Liver (tissue), 3 donors: ENCODE data around the gene DPP6.

Experiments used
- CTCF ChIP-seq: fragments of 150-350 bp; IDR thresholded peaks from 2 replicates; pipeline ENCODE4 v1.5.1; 2017; ENCODE audit warnings: improper control_type of control experiment, low read depth, low read length; ENCODE audit not compliant: missing input control
- HNF4G ChIP-seq: IDR thresholded peaks from 2 replicates; pipeline ENCODE4 v1.6.1; 2016; ENCODE audit warnings: antibody characterized with exemption
- JUND ChIP-seq, 2 donors: IDR thresholded peaks; 2 replicates each; pipeline ENCODE4 v1.6.1; 2016; ENCODE audit warnings: antibody characterized with exemption in 2 of 2
- RAD21 ChIP-seq, 2 donors: IDR thresholded peaks; 2 replicates each; pipeline ENCODE4 v1.6.1; 2016; ENCODE audit warnings: antibody characterized with exemption in 2 of 2, mild to moderate bottlenecking in 2 of 2
- RXRA ChIP-seq, 2 donors: IDR thresholded peaks; 2 replicates each; pipeline ENCODE4 v1.6.1; 2017 to 2018; ENCODE audit warnings: antibody characterized with exemption in 2 of 2, mild to moderate bottlenecking in 1 of 2
- YY1 ChIP-seq: IDR thresholded peaks from 2 replicates; pipeline ENCODE4 v1.6.1; 2016; ENCODE audit warnings: antibody characterized with exemption, mild to moderate bottlenecking
- TF ChIP-seq, protein P1 (sequence below): IDR thresholded peaks from 2 replicates; pipeline ENCODE4 v1.6.1; 2016; ENCODE audit warnings: antibody characterized with exemption
- TF ChIP-seq, protein P2 (sequence below): IDR thresholded peaks from 2 replicates; pipeline ENCODE4 v1.6.1; 2016; ENCODE audit warnings: antibody characterized with exemption, mild to moderate bottlenecking
- donor health status: healthy.
- donor health status: healthy.

DNA sequence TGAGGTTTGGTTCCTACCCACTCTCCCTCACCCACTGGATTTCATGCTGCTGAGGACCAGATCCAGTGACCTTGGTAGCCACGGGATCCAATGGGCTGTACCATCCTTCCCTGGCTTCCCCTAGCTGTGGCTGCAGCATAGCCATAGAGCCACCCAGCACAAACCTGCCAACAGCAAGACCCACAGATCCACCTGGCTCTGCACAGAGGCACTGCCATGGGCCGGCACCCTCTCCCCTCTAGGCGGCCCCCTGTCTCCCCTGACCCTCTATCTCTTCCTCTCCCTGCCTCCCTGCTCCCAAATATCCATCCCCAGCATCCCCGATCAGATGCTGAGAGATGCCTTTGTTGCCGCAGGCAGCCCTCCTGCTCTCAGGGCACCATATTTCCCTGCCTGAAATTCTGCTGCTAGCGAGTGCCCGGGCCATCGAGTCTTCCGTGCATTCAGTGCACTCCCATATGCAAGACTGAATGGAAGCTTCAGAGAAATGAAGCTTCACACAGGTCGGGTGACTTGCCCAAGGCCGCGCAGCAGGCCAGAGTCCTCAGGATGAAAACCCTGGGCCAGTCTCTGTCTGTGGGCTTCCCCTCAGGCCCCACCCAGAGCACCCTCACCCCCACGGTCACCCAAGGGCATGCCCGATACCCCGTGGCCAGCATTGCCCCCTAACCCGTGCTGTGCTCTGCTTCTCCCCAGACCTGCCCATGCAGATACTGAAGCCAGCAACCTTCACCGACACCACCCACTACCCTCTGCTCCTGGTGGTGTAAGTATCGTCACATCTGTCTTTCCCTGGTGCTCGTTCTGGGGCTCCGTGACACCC is 819.9 kb downstream of the DPP6 start:
- TF ChIP-seq, protein P1, sequence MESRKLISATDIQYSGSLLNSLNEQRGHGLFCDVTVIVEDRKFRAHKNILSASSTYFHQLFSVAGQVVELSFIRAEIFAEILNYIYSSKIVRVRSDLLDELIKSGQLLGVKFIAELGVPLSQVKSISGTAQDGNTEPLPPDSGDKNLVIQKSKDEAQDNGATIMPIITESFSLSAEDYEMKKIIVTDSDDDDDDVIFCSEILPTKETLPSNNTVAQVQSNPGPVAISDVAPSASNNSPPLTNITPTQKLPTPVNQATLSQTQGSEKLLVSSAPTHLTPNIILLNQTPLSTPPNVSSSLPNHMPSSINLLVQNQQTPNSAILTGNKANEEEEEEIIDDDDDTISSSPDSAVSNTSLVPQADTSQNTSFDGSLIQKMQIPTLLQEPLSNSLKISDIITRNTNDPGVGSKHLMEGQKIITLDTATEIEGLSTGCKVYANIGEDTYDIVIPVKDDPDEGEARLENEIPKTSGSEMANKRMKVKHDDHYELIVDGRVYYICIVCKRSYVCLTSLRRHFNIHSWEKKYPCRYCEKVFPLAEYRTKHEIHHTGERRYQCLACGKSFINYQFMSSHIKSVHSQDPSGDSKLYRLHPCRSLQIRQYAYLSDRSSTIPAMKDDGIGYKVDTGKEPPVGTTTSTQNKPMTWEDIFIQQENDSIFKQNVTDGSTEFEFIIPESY = no peak
- TF ChIP-seq JUND (IDR thresholded peaks at IDR 0.05) (no peak), CTCF (no peak), RAD21 (IDR thresholded peaks at IDR 0.05) (no peak), RXRA (IDR thresholded peaks at IDR 0.05) (no peak), HNF4G (no peak), YY1 (no peak)
- TF ChIP-seq, protein P2, sequence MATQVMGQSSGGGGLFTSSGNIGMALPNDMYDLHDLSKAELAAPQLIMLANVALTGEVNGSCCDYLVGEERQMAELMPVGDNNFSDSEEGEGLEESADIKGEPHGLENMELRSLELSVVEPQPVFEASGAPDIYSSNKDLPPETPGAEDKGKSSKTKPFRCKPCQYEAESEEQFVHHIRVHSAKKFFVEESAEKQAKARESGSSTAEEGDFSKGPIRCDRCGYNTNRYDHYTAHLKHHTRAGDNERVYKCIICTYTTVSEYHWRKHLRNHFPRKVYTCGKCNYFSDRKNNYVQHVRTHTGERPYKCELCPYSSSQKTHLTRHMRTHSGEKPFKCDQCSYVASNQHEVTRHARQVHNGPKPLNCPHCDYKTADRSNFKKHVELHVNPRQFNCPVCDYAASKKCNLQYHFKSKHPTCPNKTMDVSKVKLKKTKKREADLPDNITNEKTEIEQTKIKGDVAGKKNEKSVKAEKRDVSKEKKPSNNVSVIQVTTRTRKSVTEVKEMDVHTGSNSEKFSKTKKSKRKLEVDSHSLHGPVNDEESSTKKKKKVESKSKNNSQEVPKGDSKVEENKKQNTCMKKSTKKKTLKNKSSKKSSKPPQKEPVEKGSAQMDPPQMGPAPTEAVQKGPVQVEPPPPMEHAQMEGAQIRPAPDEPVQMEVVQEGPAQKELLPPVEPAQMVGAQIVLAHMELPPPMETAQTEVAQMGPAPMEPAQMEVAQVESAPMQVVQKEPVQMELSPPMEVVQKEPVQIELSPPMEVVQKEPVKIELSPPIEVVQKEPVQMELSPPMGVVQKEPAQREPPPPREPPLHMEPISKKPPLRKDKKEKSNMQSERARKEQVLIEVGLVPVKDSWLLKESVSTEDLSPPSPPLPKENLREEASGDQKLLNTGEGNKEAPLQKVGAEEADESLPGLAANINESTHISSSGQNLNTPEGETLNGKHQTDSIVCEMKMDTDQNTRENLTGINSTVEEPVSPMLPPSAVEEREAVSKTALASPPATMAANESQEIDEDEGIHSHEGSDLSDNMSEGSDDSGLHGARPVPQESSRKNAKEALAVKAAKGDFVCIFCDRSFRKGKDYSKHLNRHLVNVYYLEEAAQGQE = no peak
